Hepatocyte (in vitro differentiated cells): ENCODE results near the gene PAXX. TPM values are rescaled to one million over a fixed set of nuclear protein-coding genes. Genes with fewer than 3 reads are reported as not detected.
"Not testable (repeated sequence)": the region's sequence is repeated elsewhere in the genome, so short reads cannot be mapped to it uniquely, and the experiment has no call there.

Experiments used
- DNase-seq: peaks from one replicate; pipeline ENCODE4 v3.0.0-alpha.2; 2016; ENCODE audit warnings: low spot score
- H2AFZ ChIP-seq: fragments of 200-600 bp; sonication (generic); 2 replicates; pipeline ENCODE4 v1.6.0; 2016; ENCODE audit warnings: antibody characterized with exemption, mild to moderate bottlenecking
- H3K27ac ChIP-seq: fragments of 200-600 bp; sonication (generic); 2 replicates; pipeline ENCODE4 v1.5.1; 2016; ENCODE audit warnings: mild to moderate bottlenecking
- H3K27me3 ChIP-seq: fragments of 200-600 bp; sonication (generic); 2 replicates; pipeline ENCODE4 v1.6.1; 2016
- H3K36me3 ChIP-seq: fragments of 200-600 bp; sonication (generic); replicated peaks from 2 replicates; pipeline ENCODE4 v1.5.1; 2016; ENCODE audit warnings: low read depth; ENCODE audit not compliant: insufficient read depth
- H3K4me1 ChIP-seq: fragments of 200-600 bp; sonication (generic); 2 replicates; pipeline ENCODE4 v1.5.1; 2016; ENCODE audit warnings: mild to moderate bottlenecking, moderate library complexity; ENCODE audit not compliant: insufficient read depth
- H3K4me2 ChIP-seq: fragments of 200-600 bp; sonication (generic); 2 replicates; pipeline ENCODE4 v1.6.0; 2016
- H3K4me3 ChIP-seq: fragments of 200-600 bp; sonication (generic); 2 replicates; pipeline ENCODE4 v1.5.1; 2016; ENCODE audit warnings: mild to moderate bottlenecking
- H3K79me2 ChIP-seq: fragments of 200-600 bp; sonication (generic); 2 replicates; pipeline ENCODE4 v1.6.0; 2017; ENCODE audit warnings: mild to moderate bottlenecking
- H3K9me2 ChIP-seq: fragments of 200-600 bp; sonication (generic); replicated peaks from 2 replicates; pipeline ENCODE4 v1.6.0; 2017; ENCODE audit warnings: mild to moderate bottlenecking; ENCODE audit not compliant: insufficient read depth
- H3K9me3 ChIP-seq: fragments of 200-600 bp; sonication (generic); 2 replicates; pipeline ENCODE4 v1.5.1; 2016; ENCODE audit warnings: low read depth, mild to moderate bottlenecking
- H4K20me1 ChIP-seq: fragments of 200-600 bp; sonication (generic); 2 replicates; pipeline ENCODE4 v1.6.0; 2016; ENCODE audit warnings: mild to moderate bottlenecking; ENCODE audit not compliant: insufficient read depth, poor library complexity, severe bottlenecking
- EZH2 ChIP-seq: fragments of 200-600 bp; sonication (generic); IDR thresholded peaks from 2 replicates; pipeline ENCODE4 v1.6.1; 2016; ENCODE audit warnings: antibody characterized with exemption, mild to moderate bottlenecking, borderline replicate concordance
- EZH2phosphoT487 ChIP-seq: fragments of 200-600 bp; sonication (generic); IDR thresholded peaks from one replicate; pipeline ENCODE4 v1.6.1; 2018; ENCODE audit warnings: antibody characterized with exemption, mild to moderate bottlenecking, low read depth, moderate library complexity; ENCODE audit not compliant: unreplicated experiment, severe bottlenecking
- WGBS: methylation state at CpG from one replicate; pipeline ENCODE4 v1.1.6; 2016; ENCODE audit warnings: low lambda C conversion rate; ENCODE audit errors: missing lambda C conversion rate; 5-methylcytosine and 5-hydroxymethylcytosine counted together
- polyA plus RNA-seq: library from polyadenylated mRNA; unstranded; fragments of >200 nt; fragmentation: Nextera tagmentation; extraction: Ambion mirVana; gene quantifications from 2 replicates; pipeline ENCODE4 v1.2.1, GENCODE V29; 2016
- total RNA-seq: library from RNA; depleted of rRNA; stranded (reverse); fragments of >200 nt; gene quantifications from 2 replicates; pipeline ENCODE4 v1.2.3, GENCODE V29; 2014
- TF ChIP-seq, protein P1 (sequence below): fragments of 200-600 bp; sonication (generic); IDR thresholded peaks from 2 replicates; pipeline ENCODE4 v1.5.1; 2016; ENCODE audit warnings: antibody characterized with exemption, mild to moderate bottlenecking; ENCODE audit not compliant: poor library complexity

The PAXX gene
- total and polyA plus RNA-seq, 2 experiments from 2014 or later, result 39.5 to 89.5 TPM

DNA sequence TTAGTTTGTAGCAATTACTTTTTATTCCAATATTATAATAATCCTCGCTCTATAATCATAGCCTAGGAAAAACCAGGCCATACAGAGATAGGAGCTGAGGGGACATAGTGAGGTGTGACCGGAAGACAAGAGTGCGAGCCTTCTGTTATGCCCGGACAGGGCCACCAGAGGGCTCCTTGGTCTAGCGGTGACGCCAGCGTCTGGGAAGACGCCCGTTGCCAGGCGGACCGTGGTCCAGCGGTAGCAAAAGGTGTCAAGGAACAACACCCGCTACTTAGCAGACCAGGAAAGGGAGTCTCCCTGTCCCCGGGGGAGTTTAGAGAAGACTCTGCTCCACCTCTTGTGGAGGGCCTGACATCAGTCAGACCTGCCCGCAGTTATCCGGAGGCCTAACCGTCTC lies 12.1 kb downstream of the PAXX start:
- not testable (repeated sequence) for H3K9me2 ChIP-seq, H3K4me2 ChIP-seq, H3K36me3 ChIP-seq, H3K27ac ChIP-seq, DNase-seq, H3K9me3 ChIP-seq, H3K4me3 ChIP-seq, H2AFZ ChIP-seq, H4K20me1 ChIP-seq, H3K79me2 ChIP-seq, H3K4me1 ChIP-seq, H3K27me3 ChIP-seq
- TF ChIP-seq, protein P1, sequence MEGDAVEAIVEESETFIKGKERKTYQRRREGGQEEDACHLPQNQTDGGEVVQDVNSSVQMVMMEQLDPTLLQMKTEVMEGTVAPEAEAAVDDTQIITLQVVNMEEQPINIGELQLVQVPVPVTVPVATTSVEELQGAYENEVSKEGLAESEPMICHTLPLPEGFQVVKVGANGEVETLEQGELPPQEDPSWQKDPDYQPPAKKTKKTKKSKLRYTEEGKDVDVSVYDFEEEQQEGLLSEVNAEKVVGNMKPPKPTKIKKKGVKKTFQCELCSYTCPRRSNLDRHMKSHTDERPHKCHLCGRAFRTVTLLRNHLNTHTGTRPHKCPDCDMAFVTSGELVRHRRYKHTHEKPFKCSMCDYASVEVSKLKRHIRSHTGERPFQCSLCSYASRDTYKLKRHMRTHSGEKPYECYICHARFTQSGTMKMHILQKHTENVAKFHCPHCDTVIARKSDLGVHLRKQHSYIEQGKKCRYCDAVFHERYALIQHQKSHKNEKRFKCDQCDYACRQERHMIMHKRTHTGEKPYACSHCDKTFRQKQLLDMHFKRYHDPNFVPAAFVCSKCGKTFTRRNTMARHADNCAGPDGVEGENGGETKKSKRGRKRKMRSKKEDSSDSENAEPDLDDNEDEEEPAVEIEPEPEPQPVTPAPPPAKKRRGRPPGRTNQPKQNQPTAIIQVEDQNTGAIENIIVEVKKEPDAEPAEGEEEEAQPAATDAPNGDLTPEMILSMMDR, result peak; percentile 32
- WGBS, result 60% methylated on average over 17 of the region's 17 CpGs

DNA sequence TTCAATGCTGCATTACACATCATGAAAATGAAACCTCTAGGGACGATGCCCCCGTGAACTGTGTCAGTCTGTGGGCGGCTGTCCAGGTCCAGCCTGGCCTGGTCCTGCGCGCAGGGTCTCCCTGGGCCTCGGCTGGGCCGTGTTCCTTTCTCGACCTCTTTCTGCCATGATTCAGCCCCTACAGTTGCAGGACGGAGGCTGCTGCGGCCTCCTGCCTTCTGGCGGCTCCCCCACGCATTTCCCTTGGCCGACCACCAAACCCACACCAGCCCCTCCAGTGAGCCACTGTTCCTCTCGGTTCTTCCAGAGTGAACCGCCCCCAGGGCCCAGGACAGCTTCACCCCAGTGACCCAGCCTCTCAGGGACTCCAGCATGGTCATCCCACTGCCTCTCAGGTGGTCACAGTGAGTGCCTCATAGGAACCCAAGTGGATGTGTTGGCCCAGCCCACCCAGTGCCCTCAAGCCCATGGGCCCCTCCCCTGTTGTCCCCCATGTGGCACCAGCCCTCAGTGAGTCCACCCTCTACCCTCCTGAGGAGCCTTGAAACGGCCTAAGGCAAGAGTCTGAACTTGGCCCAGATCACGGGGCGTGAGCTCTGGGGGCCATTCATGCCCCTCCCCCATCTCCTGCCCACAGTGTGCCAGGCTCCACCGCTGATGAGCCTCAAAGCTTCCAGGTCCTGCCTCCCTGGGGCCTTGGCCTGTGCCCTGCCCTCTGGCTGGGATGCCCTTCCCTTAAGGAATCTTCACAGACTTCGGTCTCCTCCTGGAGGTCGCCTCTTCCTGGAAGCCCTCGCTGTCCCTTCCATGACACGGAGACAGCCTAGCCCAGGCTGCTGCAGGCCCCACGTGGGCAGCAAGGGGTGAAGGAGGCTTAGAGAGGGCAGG lies 14.1 kb downstream of the PAXX start:
- no peaks in the 10 kb centered on the region for H3K9me2 ChIP-seq
- H4K20me1 ChIP-seq, result no peaks in the 10 kb centered on the region
- no peak overlapping the region for H3K4me3 ChIP-seq
- H3K27me3 ChIP-seq, result no peaks in the 10 kb centered on the region
- no peak overlapping the region for H3K27ac ChIP-seq
- TF ChIP-seq, protein P1, result no peak
- TF ChIP-seq EZH2, result no peak
- no peak for TF ChIP-seq EZH2phosphoT487
- H3K4me2 ChIP-seq, result no peak overlapping the region
- DNase-seq, result no peak
- no peaks in the 10 kb centered on the region for H3K9me3 ChIP-seq
- H3K4me1 ChIP-seq, result no peaks in the 10 kb centered on the region
- no peaks in the 10 kb centered on the region for H3K36me3 ChIP-seq
- no peaks in the 10 kb centered on the region for H3K79me2 ChIP-seq
- WGBS, result 93% methylated on average over 24 of the region's 24 CpGs
- no peak overlapping the region for H2AFZ ChIP-seq

DNA sequence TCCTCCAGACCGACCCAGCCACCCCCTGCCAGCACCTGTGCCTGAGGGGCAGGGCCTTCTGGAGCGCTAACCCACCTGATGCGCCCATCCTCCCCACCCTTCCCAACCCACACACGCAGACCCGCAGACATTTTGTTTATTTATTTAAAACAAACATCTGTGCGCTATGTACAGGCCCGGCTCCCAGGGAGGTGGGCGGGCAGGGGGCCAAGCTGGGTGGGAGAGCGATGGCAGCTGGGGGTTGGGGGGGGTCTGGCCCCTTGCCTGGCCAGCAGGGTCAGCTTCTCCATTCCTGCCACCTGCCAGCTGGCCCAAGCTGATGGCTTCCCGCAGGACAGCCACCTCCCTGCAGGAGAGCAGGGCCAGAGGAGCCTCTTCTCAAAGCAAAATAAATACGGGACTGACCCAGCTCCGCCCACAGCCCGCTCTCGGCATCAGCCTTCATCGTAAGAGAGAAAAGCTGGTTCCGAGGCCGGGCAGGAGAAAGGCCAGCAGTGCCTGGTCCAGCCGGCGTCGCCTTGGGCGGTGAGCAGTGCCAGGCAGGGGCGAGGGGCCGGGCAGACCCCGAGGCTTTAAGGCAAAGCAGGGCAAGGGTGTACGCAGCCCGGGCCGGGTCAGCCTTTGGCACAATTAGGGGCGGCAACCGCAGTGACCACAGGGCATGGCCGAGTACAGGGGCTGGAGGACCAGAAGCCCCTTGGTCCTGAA lies 15.0 kb downstream of the PAXX start:
- no peak overlapping the region for H2AFZ ChIP-seq
- H3K27ac ChIP-seq, result no peak overlapping the region
- no peaks in the 10 kb centered on the region for H4K20me1 ChIP-seq
- H3K9me2 ChIP-seq, result no peaks in the 10 kb centered on the region
- H3K27me3 ChIP-seq, result no peaks in the 10 kb centered on the region
- no peaks in the 10 kb centered on the region for H3K9me3 ChIP-seq
- DNase-seq, result no peak
- H3K4me1 ChIP-seq, result no peaks in the 10 kb centered on the region
- 77% methylated on average over 29 of the region's 30 CpGs for WGBS
- no peak overlapping the region for H3K4me2 ChIP-seq
- H3K4me3 ChIP-seq, result no peak overlapping the region
- no peaks in the 10 kb centered on the region for H3K79me2 ChIP-seq
- TF ChIP-seq EZH2 (no peak), EZH2phosphoT487 (no peak)
- TF ChIP-seq, protein P1, result no peak
- H3K36me3 ChIP-seq, result no peaks in the 10 kb centered on the region
